HG02623 (cell line): ENCODE measurements around the gene WLS.

Experiments
- ATAC-seq: cut with Tn5 transposase; IDR thresholded peaks from one replicate; pipeline ENCODE4 v1.9.1; 2021; ENCODE audit warnings: moderate library complexity; ENCODE audit not compliant: unreplicated experiment

The WLS gene

GRCh38 chr1:68229650-68230483 is 2.5 kb downstream of the WLS start:
- no peak for ATAC-seq

- no peak for ATAC-seq
Measured at GRCh38 chr1:68228851-68229250, 3.5 kb downstream of the WLS start.

GRCh38 chr1:68227598-68227997 is 4.7 kb downstream of the WLS start:
- ATAC-seq, result no peak

- ATAC-seq, result no peak
Measured at GRCh38 chr1:68225781-68226180, 6.5 kb downstream of the WLS start.

- no peak for ATAC-seq
Measured at GRCh38 chr1:68223687-68224086, 8.6 kb downstream of the WLS start.

- no peak for ATAC-seq
Measured at GRCh38 chr1:68221980-68222373, 10.3 kb downstream of the WLS start.

- no peak for ATAC-seq
Measured at GRCh38 chr1:68221001-68221979, 11.0 kb downstream of the WLS start.

- ATAC-seq, result no peak
Measured at GRCh38 chr1:68220420-68220819, 11.9 kb downstream of the WLS start.

- ATAC-seq, result no peak
Measured at GRCh38 chr1:68218490-68218889, 13.8 kb downstream of the WLS start.

GRCh38 chr1:68217618-68218017 is 14.7 kb downstream of the WLS start:
- no peak for ATAC-seq

- ATAC-seq, result no peak
Measured at GRCh38 chr1:68217060-68217554, 15.2 kb downstream of the WLS start.

GRCh38 chr1:68216089-68216772 is 16.1 kb downstream of the WLS start:
- no peak for ATAC-seq

GRCh38 chr1:68213843-68214242 is 18.5 kb downstream of the WLS start:
- ATAC-seq, result no peak

- ATAC-seq, result no peak
Measured at GRCh38 chr1:68211761-68212380, 20.5 kb downstream of the WLS start.

- ATAC-seq, result no peak
Measured at GRCh38 chr1:68210829-68211228, 21.5 kb downstream of the WLS start.

- no peak for ATAC-seq
Measured at GRCh38 chr1:68210027-68210426, 22.3 kb downstream of the WLS start.

GRCh38 chr1:68206848-68207689 is 25.3 kb downstream of the WLS start:
- ATAC-seq, result no peak

GRCh38 chr1:68205794-68206358 is 26.4 kb downstream of the WLS start:
- ATAC-seq, result no peak

GRCh38 chr1:68204977-68205630 is 27.2 kb downstream of the WLS start:
- no peak for ATAC-seq
